Motor neuron (in vitro differentiated cells): ENCODE results near the gene CDK8. TPM values are rescaled to one million over a fixed set of nuclear protein-coding genes. Genes with fewer than 3 reads are reported as not detected.
A peak's percentile ranks its signal among the peaks of the same experiment; 100 is the strongest.

Experiments
- ATAC-seq, 8 experiments: fragments of 200-7000 bp; cut with Tn5 transposase; replicated peaks in 6 of 8; 2 replicates each; pipeline ENCODE4 v1.8.0; 2021; ENCODE audit warnings: mild to moderate bottlenecking in 8 of 8, moderate library complexity in 8 of 8
- H3K27ac ChIP-seq, 2 donors: fragments of 250-450 bp; sonication (Bioruptor Pico); 2 replicates each; pipeline ENCODE4 v1.9.0; 2021; ENCODE audit warnings: antibody characterized with exemption in 2 of 2, mild to moderate bottlenecking in 2 of 2, moderate library complexity in 1 of 2
- H3K4me1 ChIP-seq, 2 donors: fragments of 250-450 bp; sonication (Bioruptor Pico); replicated peaks in 1 of 2; 2 replicates each; pipeline ENCODE4 v1.6.1; 2021; ENCODE audit warnings: antibody characterized with exemption in 2 of 2, mild to moderate bottlenecking in 2 of 2, moderate library complexity in 1 of 2
- H3K4me3 ChIP-seq, 5 donors: fragments of 250-450 bp; sonication (Bioruptor Pico); 2 replicates each; pipeline ENCODE4 v1.9.0; 2021; ENCODE audit warnings: antibody characterized with exemption in 5 of 5, mild to moderate bottlenecking in 5 of 5, moderate library complexity in 4 of 5
- WGBS, 10 experiments: fragments of 450-650 bp; shearing (Covaris generic); methylation state at CpG; one replicate each; pipeline ENCODE4 v1.0.0; 2022; 5-methylcytosine and 5-hydroxymethylcytosine counted together
- in situ Hi-C, 9 experiments: fragments of 400-800 bp; cut with MboI; loops; one replicate each; pipeline ENCODE4 v1.15.0; 2021; ENCODE audit warnings: low sequenced_read_pairs in 9 of 9, low pct_unique_long_range_greater_than_20kb in 2 of 9; ENCODE audit not compliant: unreplicated experiment in 9 of 9
- total RNA-seq, 8 experiments: library from RNA; unstranded; fragments of 300-600 nt; gene quantifications; 2 replicates each; pipeline versions ENCODE4 v1.2.3 to v1.2.4, GENCODE V29; 2022

The CDK8 gene
- 10 to 100 TPM; 14.0 to 35.0 (median 28.1) TPM for total RNA-seq

- in situ Hi-C loops, result no loop called here
- WGBS, 10 experiments, result 0 to 5% (median 2%) methylated on average over 1 to 10 of the region's 79 CpGs; no CpG with 5 or more reads in 7 of the 10 experiments
- peaks cover 2 to 15% of the 10 kb centered on the region in 2 donors for H3K4me1 ChIP-seq
- peak; percentile 80 to 89 (median 86) for ATAC-seq
- peak within 1 kb of the TSS; percentile 99 to 100 for H3K27ac ChIP-seq
- peak within 1 kb of the TSS; percentile 72 to 100 (median 92) for H3K4me3 ChIP-seq
Observed at GRCh38 chr13:26253787-26254582, at the start of gene CDK8. Gene CDK8 (plus strand): TSS chr13:26254129. CDS start chr13:26254642, 513 bp downstream.

- ATAC-seq, result no peak
- H3K27ac ChIP-seq, result no peak overlapping the region
- no peaks in the 10 kb centered on the region for H3K4me1 ChIP-seq
- in situ Hi-C loops, result no loop called here
- 83 to 100% (median 100%) methylated on average over 1 of the region's 1 CpG; no CpG with 5 or more reads in 5 of the 10 experiments for WGBS, 10 experiments
- H3K4me3 ChIP-seq, result no peak overlapping the region
Observed at GRCh38 chr13:26208287-26208686, 45.6 kb upstream of the CDK8 start.

- Histone ChIP-seq H3K4me3 (no peak overlapping the region), H3K4me1 (no peaks in the 10 kb centered on the region), H3K27ac (no peak overlapping the region)
- ATAC-seq, result no peak
- in situ Hi-C loops, result no loop called here
- WGBS, 10 experiments, result 40 to 100% (median 76%) methylated on average over 1 of the region's 1 CpG
Observed at GRCh38 chr13:26213345-26213744, 40.6 kb upstream of the CDK8 start.

- no peak overlapping the region for H3K4me3 ChIP-seq
- 60 to 100% (median 84%) methylated on average over 2 to 6 of the region's 6 CpGs for WGBS, 10 experiments
- H3K27ac ChIP-seq, result no peak overlapping the region
- in situ Hi-C loops, result no loop called here
- no peaks in the 10 kb centered on the region for H3K4me1 ChIP-seq
- no peak for ATAC-seq
Observed at GRCh38 chr13:26213982-26214381, 39.9 kb upstream of the CDK8 start.

GRCh38 chr13:26216042-26216441, 37.9 kb upstream of the CDK8 start:
- in situ Hi-C loops, result no loop called here

GRCh38 chr13:26219726-26220125, 34.2 kb upstream of the CDK8 start:
- in situ Hi-C loops, result no loop called here
- H3K4me1 ChIP-seq, result peaks cover 0 to 9% of the 10 kb centered on the region in 2 donors
- ATAC-seq, result no peak
- peak overlapping the region in 1 of 5 donors; percentile 100 for H3K4me3 ChIP-seq
- no peak overlapping the region for H3K27ac ChIP-seq
- 0 to 100% (median 88%) methylated on average over 1 of the region's 1 CpG; no CpG with 5 or more reads in 3 of the 10 experiments for WGBS, 10 experiments

More at GRCh38 chr13:26216042-26216441, 37.9 kb upstream of the CDK8 start:
- no peak for ATAC-seq
- WGBS, 10 experiments, result 33 to 100% (median 85%) methylated on average over 1 to 2 of the region's 2 CpGs
- H3K4me1 ChIP-seq, result peaks cover 0 to 9% of the 10 kb centered on the region in 2 donors
- H3K27ac ChIP-seq, result no peak overlapping the region
- H3K4me3 ChIP-seq, result no peak overlapping the region

GRCh38 chr13:26220575-26220974, 33.4 kb upstream of the CDK8 start:
- 77 to 100% (median 88%) methylated on average over 1 to 2 of the region's 2 CpGs; no CpG with 5 or more reads in 3 of the 10 experiments for WGBS, 10 experiments
- Histone ChIP-seq H3K4me3 (peak overlapping the region; percentile 92 to 100 (median 95)), H3K27ac (no peak overlapping the region), H3K4me1 (peaks cover 0 to 9% of the 10 kb centered on the region in 2 donors)
- in situ Hi-C loops, result no loop called here
- ATAC-seq, result no peak

GRCh38 chr13:26221399-26221720, 32.6 kb upstream of the CDK8 start:
- peak overlapping the region; percentile 97 to 99 for H3K27ac ChIP-seq
- H3K4me3 ChIP-seq, result peak overlapping the region; percentile 92 to 100 (median 95)
- H3K4me1 ChIP-seq, result peaks cover 0 to 9% of the 10 kb centered on the region in 2 donors
- peak; percentile 31 to 56 (median 44) for ATAC-seq
- 0 to 4% (median 0%) methylated on average over 3 to 13 of the region's 16 CpGs; no CpG with 5 or more reads in 2 of the 10 experiments for WGBS, 10 experiments
- in situ Hi-C loops, result no loop called here

- peak; percentile 84 to 98 (median 96) for ATAC-seq
- in situ Hi-C loops, result no loop called here
- Histone ChIP-seq H3K4me1 (peaks cover 0 to 9% of the 10 kb centered on the region in 2 donors), H3K27ac (peak within 1 kb of the TSS; percentile 97 to 99), H3K4me3 (peak within 1 kb of the TSS; percentile 92 to 100 (median 95))
- WGBS, 10 experiments, result 0 to 11% (median 0%) methylated on average over 1 to 16 of the region's 67 CpGs; no CpG with 5 or more reads in 2 of the 10 experiments
Observed at GRCh38 chr13:26221721-26222519, 32.0 kb upstream of the CDK8 start, which contains the start of gene RNF6. Gene RNF6 (minus strand): TSS chr13:26222314. CDS start chr13:26219649, 2,665 bp downstream.

- H3K4me3 ChIP-seq, result peak overlapping the region; percentile 92 to 100 (median 95)
- ATAC-seq, result peak in 4 of 8 experiments; percentile 1 to 25 (median 8)
- H3K4me1 ChIP-seq, result peaks cover 0 to 9% of the 10 kb centered on the region in 2 donors
- in situ Hi-C loops, result no loop called here
- 0 to 90% (median 32%) methylated on average over 2 to 16 of the region's 16 CpGs for WGBS, 10 experiments
- H3K27ac ChIP-seq, result peak overlapping the region; percentile 97 to 99
Observed at GRCh38 chr13:26222520-26223046, 31.3 kb upstream of the CDK8 start.

- 0 to 90% (median 62%) methylated on average over 1 to 5 of the region's 7 CpGs for WGBS, 10 experiments
- Histone ChIP-seq H3K4me3 (no peak overlapping the region), H3K27ac (no peak overlapping the region), H3K4me1 (no peaks in the 10 kb centered on the region)
- peak in 2 of 8 experiments; percentile 1 to 15 for ATAC-seq
- in situ Hi-C loops, result no loop called here
Observed at GRCh38 chr13:26225896-26226617, 27.9 kb upstream of the CDK8 start.

GRCh38 chr13:26227166-26227971, 26.6 kb upstream of the CDK8 start:
- in situ Hi-C loops, result no loop called here
- peak in 2 of 8 experiments; percentile 27 to 80 for ATAC-seq
- Histone ChIP-seq H3K4me1 (no peaks in the 10 kb centered on the region), H3K4me3 (no peak overlapping the region), H3K27ac (no peak overlapping the region)
- WGBS, 10 experiments, result 60 to 100% (median 86%) methylated on average over 1 to 5 of the region's 6 CpGs; no CpG with 5 or more reads in 1 of the 10 experiments
